OCI-LY7 (cell line): ENCODE measurements around the gene ZNF668. TPM values are rescaled to one million over a fixed set of nuclear protein-coding genes. Genes with fewer than 3 reads are reported as not detected.

ENCODE experiments used
- BruUV-seq: library from RNA; stranded (reverse); fragments of 400-500 nt; replicated peaks from 2 replicates; lab custom pipeline; 2021; lab: Mats Ljungman, UMichigan
- CTCF ChIA-PET: fragments of 300-600 bp; sonication (Branson Sonifier 250); formaldehyde crosslinking; loops from one replicate; lab custom pipeline; 2022; ENCODE audit warnings: antibody characterized with exemption; ENCODE audit not compliant: unreplicated experiment; lab: Charles Lee
- POLR2A ChIA-PET: fragments of 300-600 bp; sonication (Branson Sonifier 250); formaldehyde crosslinking; loops from one replicate; lab custom pipeline; 2022; ENCODE audit warnings: antibody characterized with exemption; lab: Charles Lee
- DNase-seq: peaks from one replicate; pipeline ENCODE4 v3.0.0-alpha.2; 2015; ENCODE audit warnings: low spot score
- H2AFZ ChIP-seq: fragments of 200-600 bp; sonication (generic), shearing (Covaris generic); 2 replicates; pipeline ENCODE4 v1.6.1; 2014; ENCODE audit warnings: mild to moderate bottlenecking, antibody characterized with exemption, low read length, moderate library complexity
- H3K27ac ChIP-seq: fragments of 200-600 bp; sonication (generic); 2 replicates; pipeline ENCODE4 v1.5.1; 2014; ENCODE audit warnings: mixed run types, low read depth, mild to moderate bottlenecking, moderate library complexity, low read length, inconsistent platforms; ENCODE audit not compliant: poor library complexity, severe bottlenecking
- H3K36me3 ChIP-seq: fragments of 200-600 bp; sonication (generic); 2 replicates; pipeline ENCODE4 v1.6.1; 2014; ENCODE audit warnings: mild to moderate bottlenecking, antibody characterized with exemption, low read length, moderate library complexity, mixed read lengths; ENCODE audit not compliant: insufficient read depth
- H3K4me1 ChIP-seq: fragments of 200-600 bp; sonication (generic); 2 replicates; pipeline ENCODE4 v1.5.1; 2014; ENCODE audit warnings: mild to moderate bottlenecking, low read length; ENCODE audit not compliant: insufficient read depth, poor library complexity, severe bottlenecking
- H3K4me2 ChIP-seq: fragments of 200-600 bp; sonication (generic); 2 replicates; pipeline ENCODE4 v1.6.1; 2014; ENCODE audit warnings: mild to moderate bottlenecking, low read length
- H3K4me3 ChIP-seq: fragments of 200-600 bp; sonication (generic); 2 replicates; pipeline ENCODE4 v1.5.1; 2014; ENCODE audit warnings: mild to moderate bottlenecking, low read depth, low read length; ENCODE audit not compliant: poor library complexity, severe bottlenecking
- H3K79me2 ChIP-seq: fragments of 200-600 bp; sonication (generic); 2 replicates; pipeline ENCODE4 v1.6.1; 2016; ENCODE audit warnings: low read depth, mild to moderate bottlenecking, low read length, moderate library complexity, mixed read lengths; ENCODE audit not compliant: insufficient read depth
- H3K9me2 ChIP-seq: fragments of 200-600 bp; sonication (generic); 2 replicates; pipeline ENCODE4 v1.6.1; 2016; ENCODE audit warnings: mild to moderate bottlenecking, low read length, mixed read lengths; ENCODE audit not compliant: insufficient read depth
- H3K9me3 ChIP-seq: fragments of 200-600 bp; sonication (generic); 2 replicates; pipeline ENCODE4 v1.6.1; 2014; ENCODE audit warnings: mild to moderate bottlenecking, mixed run types, low read length, mixed read lengths
- H4K20me1 ChIP-seq: fragments of 200-600 bp; sonication (generic); 2 replicates; pipeline ENCODE4 v1.6.1; 2014; ENCODE audit warnings: mild to moderate bottlenecking, antibody characterized with exemption, low read length, moderate library complexity, mixed read lengths; ENCODE audit not compliant: insufficient read depth
- CTCF ChIP-seq: fragments of 200-600 bp; sonication (generic); conservative IDR thresholded peaks from 2 replicates; pipeline ENCODE4 v1.5.1; 2014; ENCODE audit warnings: mild to moderate bottlenecking, antibody characterized with exemption, low read length, moderate library complexity, mixed read lengths
- EZH2phosphoT487 ChIP-seq: fragments of 200-600 bp; sonication (generic); IDR thresholded peaks from 2 replicates; pipeline ENCODE4 v1.6.1; 2018; ENCODE audit warnings: low read depth, borderline replicate concordance, mild to moderate bottlenecking, mixed run types, antibody characterized with exemption, low read length, moderate library complexity, mixed read lengths
- intact Hi-C: fragments of 100-400 bp; cut with micrococcal nuclease; formaldehyde crosslinking; loops from one replicate; pipeline ENCODE4 v1.10.0; 2022; ENCODE audit not compliant: unreplicated experiment
- total RNA-seq, 2 experiments: library from RNA; depleted of rRNA in 1 of 2; stranded (reverse); fragments of >200 nt in 1 of 2; shearing (Covaris generic) in 1 of 2; gene quantifications; 2 replicates each; pipeline ENCODE4 v1.2.3, GENCODE V29; 2014 to 2022

ZNF668 gene
- total RNA-seq, 2 experiments from 2014 or later, result 7.8 to 21.7 TPM

DNA sequence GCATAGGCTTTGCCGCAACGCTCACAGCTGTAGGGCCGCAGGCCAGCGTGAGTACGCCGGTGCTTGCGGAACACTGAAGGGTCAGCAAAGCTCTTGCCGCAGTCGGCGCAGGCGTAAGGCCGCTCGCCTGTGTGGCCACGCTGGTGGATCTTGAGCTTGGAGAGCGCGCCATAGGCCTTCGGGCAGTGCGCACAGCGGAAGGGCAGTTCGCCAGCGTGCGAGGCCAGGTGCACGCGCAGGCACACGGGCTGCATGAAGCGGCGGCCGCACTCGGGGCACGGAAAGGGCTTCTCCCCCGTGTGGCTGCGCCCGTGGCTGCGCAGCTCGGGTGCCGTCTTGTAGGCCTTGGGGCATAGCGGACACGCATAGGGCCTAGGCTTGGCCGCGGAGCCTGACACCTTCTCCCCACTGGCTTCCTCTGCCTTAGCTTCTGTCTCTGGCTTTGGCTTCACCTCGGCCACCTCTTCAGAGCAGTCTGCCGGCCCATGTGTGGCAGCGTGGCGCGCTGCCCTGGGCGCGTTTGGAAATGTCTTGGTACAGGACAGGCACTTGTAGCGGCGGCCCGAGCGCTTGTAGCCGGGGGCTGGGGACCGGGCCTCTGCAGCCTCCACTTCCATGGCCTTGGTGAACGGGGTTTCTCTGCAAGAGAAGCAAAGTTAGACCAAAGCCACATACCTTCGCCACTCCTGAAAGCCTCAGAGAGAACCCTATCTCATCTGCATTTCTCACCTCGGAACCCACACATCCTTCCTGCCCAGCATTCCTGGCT lies 10.0 kb downstream of the ZNF668 start:
- H3K4me3 ChIP-seq, result no peak overlapping the region
- H4K20me1 ChIP-seq, result no peaks in the 10 kb centered on the region
- TF ChIP-seq CTCF, result no peak
- no peak for TF ChIP-seq EZH2phosphoT487
- no peaks in the 10 kb centered on the region for H3K9me2 ChIP-seq
- no peaks in the 10 kb centered on the region for H3K4me1 ChIP-seq
- no TSS peak for BruUV-seq
- DNase-seq, result no peak
- H3K9me3 ChIP-seq, result no peaks in the 10 kb centered on the region
- H2AFZ ChIP-seq, result no peak overlapping the region
- peaks cover 3% of the 10 kb centered on the region; the same call in 1 of the 2 replicates for H3K79me2 ChIP-seq
- intact Hi-C loops, result no loop called here
- POLR2A ChIA-PET, result interaction anchor here (0.6 kb wide), 1 partner anchor 660 kb away, joined by 3 read pairs; no protein-coding TSS in a partner anchor
- no peak overlapping the region for H3K27ac ChIP-seq
- H3K4me2 ChIP-seq, result no peak overlapping the region
- CTCF ChIA-PET, result no interaction called here
- peaks cover 42% of the 10 kb centered on the region for H3K36me3 ChIP-seq

- BruUV-seq, result no TSS peak
- H3K9me3 ChIP-seq, result no peaks in the 10 kb centered on the region
- no peaks in the 10 kb centered on the region for H4K20me1 ChIP-seq
- ChIA-PET POLR2A (interaction anchor here (0.6 kb wide), 1 partner anchor 661 kb away, joined by 3 read pairs; no protein-coding TSS in a partner anchor), CTCF (no interaction called here)
- intact Hi-C loops, result no loop called here
- H2AFZ ChIP-seq, result no peak overlapping the region
- peaks cover 3% of the 10 kb centered on the region; the same call in 1 of the 2 replicates for H3K79me2 ChIP-seq
- H3K27ac ChIP-seq, result no peak overlapping the region
- H3K9me2 ChIP-seq, result no peaks in the 10 kb centered on the region
- TF ChIP-seq EZH2phosphoT487 (no peak), CTCF (no peak)
- peaks cover 42% of the 10 kb centered on the region for H3K36me3 ChIP-seq
- H3K4me3 ChIP-seq, result no peak overlapping the region
- no peak overlapping the region for H3K4me2 ChIP-seq
- no peaks in the 10 kb centered on the region for H3K4me1 ChIP-seq
- no peak for DNase-seq
Measured at GRCh38 chr16:31063495-31063842, 10.6 kb downstream of the ZNF668 start.

- Histone ChIP-seq H3K79me2 (no peaks in the 10 kb centered on the region), H3K4me3 (no peak overlapping the region), H3K4me2 (no peak overlapping the region), H3K9me2 (no peaks in the 10 kb centered on the region), H3K4me1 (no peaks in the 10 kb centered on the region), H3K36me3 (peaks cover 42% of the 10 kb centered on the region), H4K20me1 (no peaks in the 10 kb centered on the region), H3K27ac (no peak overlapping the region), H3K9me3 (no peaks in the 10 kb centered on the region), H2AFZ (no peak overlapping the region)
- POLR2A ChIA-PET, result no interaction called here
- CTCF ChIA-PET, result no interaction called here
- no peak for DNase-seq
- TF ChIP-seq EZH2phosphoT487 (no peak), CTCF (no peak)
- no TSS peak for BruUV-seq
- intact Hi-C loops, result no loop called here
Measured at GRCh38 chr16:31061813-31062440, 12.1 kb downstream of the ZNF668 start.
